Measurements from ENCODE around the gene OIT3. TPM values are rescaled to one million over a fixed set of nuclear protein-coding genes. Genes with fewer than 3 reads are reported as not detected.

OIT3 gene
- total RNA-seq, 2 experiments from 2014 or later = not detected

- peak; percentile 7 for DNase-seq (ENCODE audit: low spot score)
- POLR2A ChIA-PET = no interaction called here
- CTCF ChIA-PET (ENCODE audit: unreplicated experiment) = no interaction called here
Measured at GRCh38 chr10:72904806-72905205, 11.3 kb downstream of the OIT3 start.

GRCh38 chr10:72906446-72906845 is 12.9 kb downstream of the OIT3 start:
- BruUV-seq (replicated peaks) = no TSS peak
- Histone ChIP-seq H2AFZ (ENCODE audit: low read length) (no peak overlapping the region), H3K9me3 (ENCODE audit: low read length) (no peaks in the 10 kb centered on the region), H3K27ac (ENCODE audit: low read depth, low read length, poor library complexity, severe bottlenecking) (no peak overlapping the region), H3K36me3 (ENCODE audit: insufficient read depth, low read length) (no peaks in the 10 kb centered on the region), H4K20me1 (ENCODE audit: insufficient read depth, low read length) (no peaks in the 10 kb centered on the region), H3K4me1 (ENCODE audit: insufficient read depth, low read length, poor library complexity, severe bottlenecking) (no peaks in the 10 kb centered on the region), H3K4me3 (ENCODE audit: low read depth, low read length, poor library complexity, severe bottlenecking) (no peak overlapping the region), H3K79me2 (ENCODE audit: insufficient read depth, low read depth, low read length) (no peaks in the 10 kb centered on the region), H3K9me2 (ENCODE audit: insufficient read depth, low read length) (no peaks in the 10 kb centered on the region), H3K4me2 (ENCODE audit: low read length) (no peak overlapping the region)
- no peak for DNase-seq (ENCODE audit: low spot score)
- intact Hi-C loops (cut with micrococcal nuclease; ENCODE audit: unreplicated experiment) = no loop called here
- no peak for TF ChIP-seq CTCF (conservative IDR thresholded peaks at IDR 0.05; ENCODE audit: low read length)
- TF ChIP-seq EZH2phosphoT487 (IDR thresholded peaks at IDR 0.05; ENCODE audit: borderline replicate concordance, low read depth, low read length) = no peak
- POLR2A ChIA-PET = no interaction called here
- CTCF ChIA-PET (ENCODE audit: unreplicated experiment) = no interaction called here

More at GRCh38 chr10:72904806-72905205, 11.3 kb downstream of the OIT3 start:
- Histone ChIP-seq H3K4me3 (ENCODE audit: low read depth, low read length, poor library complexity, severe bottlenecking) (no peak overlapping the region), H3K4me1 (ENCODE audit: insufficient read depth, low read length, poor library complexity, severe bottlenecking) (no peaks in the 10 kb centered on the region), H3K27ac (ENCODE audit: low read depth, low read length, poor library complexity, severe bottlenecking) (no peak overlapping the region), H3K79me2 (ENCODE audit: insufficient read depth, low read depth, low read length) (no peaks in the 10 kb centered on the region), H3K4me2 (ENCODE audit: low read length) (no peak overlapping the region), H3K36me3 (ENCODE audit: insufficient read depth, low read length) (no peaks in the 10 kb centered on the region), H3K9me3 (ENCODE audit: low read length) (no peaks in the 10 kb centered on the region), H4K20me1 (ENCODE audit: insufficient read depth, low read length) (no peaks in the 10 kb centered on the region), H3K9me2 (ENCODE audit: insufficient read depth, low read length) (no peaks in the 10 kb centered on the region), H2AFZ (ENCODE audit: low read length) (0 out of 2 replicates have a peak overlapping the region, but pooled peaks have one; percentile 25)
- TF ChIP-seq EZH2phosphoT487 (IDR thresholded peaks at IDR 0.05; ENCODE audit: borderline replicate concordance, low read depth, low read length) (no peak), CTCF (conservative IDR thresholded peaks at IDR 0.05; ENCODE audit: low read length) (no peak)
- BruUV-seq (replicated peaks) = no TSS peak
- intact Hi-C loops (cut with micrococcal nuclease; ENCODE audit: unreplicated experiment) = no loop called here

GRCh38 chr10:72910705-72911104 is 17.2 kb downstream of the OIT3 start:
- Histone ChIP-seq H3K9me3 (ENCODE audit: low read length) (no peaks in the 10 kb centered on the region), H3K4me1 (ENCODE audit: insufficient read depth, low read length, poor library complexity, severe bottlenecking) (no peaks in the 10 kb centered on the region), H3K4me2 (ENCODE audit: low read length) (no peak overlapping the region), H3K79me2 (ENCODE audit: insufficient read depth, low read depth, low read length) (no peaks in the 10 kb centered on the region), H2AFZ (ENCODE audit: low read length) (no peak overlapping the region), H4K20me1 (ENCODE audit: insufficient read depth, low read length) (no peaks in the 10 kb centered on the region), H3K4me3 (ENCODE audit: low read depth, low read length, poor library complexity, severe bottlenecking) (no peak overlapping the region), H3K27ac (ENCODE audit: low read depth, low read length, poor library complexity, severe bottlenecking) (no peak overlapping the region), H3K9me2 (ENCODE audit: insufficient read depth, low read length) (no peaks in the 10 kb centered on the region), H3K36me3 (ENCODE audit: insufficient read depth, low read length) (no peaks in the 10 kb centered on the region)
- intact Hi-C loops (cut with micrococcal nuclease; ENCODE audit: unreplicated experiment) = no loop called here
- POLR2A ChIA-PET = no interaction called here
- no TSS peak for BruUV-seq (replicated peaks)
- DNase-seq (ENCODE audit: low spot score) = no peak
- CTCF ChIA-PET (ENCODE audit: unreplicated experiment) = no interaction called here
- TF ChIP-seq EZH2phosphoT487 (IDR thresholded peaks at IDR 0.05; ENCODE audit: borderline replicate concordance, low read depth, low read length) = no peak
- TF ChIP-seq CTCF (conservative IDR thresholded peaks at IDR 0.05; ENCODE audit: low read length) = no peak
